T-helper 17 cell (primary cell): Measurements from ENCODE around the gene TRMT44. TPM values are rescaled to one million over a fixed set of nuclear protein-coding genes. Genes with fewer than 3 reads are reported as not detected.

Experiments used
- ATAC-seq: fragments of 150-1000 bp; cut with Tn5 transposase; 2 replicates; pipeline ENCODE4 v1.10.0; 2021; ENCODE audit warnings: mild to moderate bottlenecking, moderate library complexity
- DNase-seq, 3 donors: peaks; one replicate each; pipeline versions ENCODE4 v3.0.0 to v3.0.0-alpha.2; 2020 to 2021
- H3K9me3 ChIP-seq: one replicate; pipeline ENCODE4 v1.7.0; 2013; ENCODE audit warnings: low read length, mild to moderate bottlenecking; ENCODE audit not compliant: control insufficient read depth, poor library complexity, severe bottlenecking
- H3K27ac Mint-ChIP-seq: one replicate; pipeline ENCODE4 v1.8.0; 2022; ENCODE audit warnings: mild to moderate bottlenecking, moderate library complexity, mixed read lengths
- H3K27me3 Mint-ChIP-seq: one replicate; pipeline ENCODE4 v1.8.0; 2022; ENCODE audit warnings: mixed read lengths
- H3K36me3 Mint-ChIP-seq: one replicate; pipeline ENCODE4 v1.8.0; 2022; ENCODE audit warnings: low read depth, mixed read lengths
- H3K4me1 Mint-ChIP-seq: one replicate; pipeline ENCODE4 v1.8.0; 2022; ENCODE audit warnings: mild to moderate bottlenecking, mixed read lengths
- H3K4me3 Mint-ChIP-seq: one replicate; pipeline ENCODE4 v1.8.0; 2022; ENCODE audit warnings: mild to moderate bottlenecking, moderate library complexity, mixed read lengths
- total RNA-seq, 4 donors: library from RNA in 2 of 4; stranded (reverse) in 2 of 4; gene quantifications; one replicate each; pipeline ENCODE4 v1.2.3 and lab custom pipeline; 2022 to 2026

Gene TRMT44
- total RNA-seq, 2 donors from 2014 or later, result 20.4 to 32.7 TPM

GRCh38 chr4:8431553-8431952 lies 9.0 kb upstream of the TRMT44 start:
- Mint-ChIP-seq H3K27me3 (no peaks in the 10 kb centered on the region), H3K36me3 (peaks cover 6% of the 10 kb centered on the region), H3K4me3 (no peak overlapping the region), H3K4me1 (peaks cover 46% of the 10 kb centered on the region), H3K27ac (peak overlapping the region; percentile 21)
- ATAC-seq, result no peak
- no peaks in the 10 kb centered on the region for H3K9me3 ChIP-seq
- DNase-seq, result no peak

GRCh38 chr4:8433136-8433535 lies 7.4 kb upstream of the TRMT44 start:
- no peak overlapping the region for H3K4me3 Mint-ChIP-seq

GRCh38 chr4:8434251-8435073 lies 6.1 kb upstream of the TRMT44 start:
- H3K9me3 ChIP-seq, result no peaks in the 10 kb centered on the region
- Mint-ChIP-seq H3K27ac (peak overlapping the region; percentile 97), H3K4me1 (peaks cover 46% of the 10 kb centered on the region), H3K27me3 (no peaks in the 10 kb centered on the region), H3K4me3 (peak overlapping the region; percentile 85), H3K36me3 (peaks cover 2% of the 10 kb centered on the region)
- ATAC-seq, result no peak
- no peak for DNase-seq

More at GRCh38 chr4:8433136-8433535, 7.4 kb upstream of the TRMT44 start:
- no peak for DNase-seq
- Mint-ChIP-seq H3K27ac (no peak overlapping the region), H3K36me3 (peaks cover 5% of the 10 kb centered on the region), H3K4me1 (peaks cover 50% of the 10 kb centered on the region), H3K27me3 (no peaks in the 10 kb centered on the region)
- no peaks in the 10 kb centered on the region for H3K9me3 ChIP-seq
- ATAC-seq, result no peak

GRCh38 chr4:8435656-8436121 lies 4.9 kb upstream of the TRMT44 start:
- DNase-seq (peak in 1 of 3 donors; percentile 14), ATAC-seq (peak; percentile 63)
- Mint-ChIP-seq H3K4me3 (peak overlapping the region; percentile 85), H3K27me3 (no peaks in the 10 kb centered on the region), H3K27ac (peak overlapping the region; percentile 97), H3K36me3 (peaks cover 4% of the 10 kb centered on the region), H3K4me1 (peaks cover 55% of the 10 kb centered on the region)
- no peaks in the 10 kb centered on the region for H3K9me3 ChIP-seq

- H3K27me3 Mint-ChIP-seq, result no peaks in the 10 kb centered on the region
- no peak for ATAC-seq
- H3K4me1 Mint-ChIP-seq, result peaks cover 63% of the 10 kb centered on the region
- H3K4me3 Mint-ChIP-seq, result no peak overlapping the region
- no peak overlapping the region for H3K27ac Mint-ChIP-seq
- no peak for DNase-seq
- H3K9me3 ChIP-seq, result no peaks in the 10 kb centered on the region
- H3K36me3 Mint-ChIP-seq, result peaks cover 4% of the 10 kb centered on the region
Observed at GRCh38 chr4:8437281-8437680, 3.3 kb upstream of the TRMT44 start.

- DNase-seq (no peak), ATAC-seq (no peak)
- Mint-ChIP-seq H3K4me1 (peaks cover 69% of the 10 kb centered on the region), H3K27ac (peak overlapping the region; percentile 96), H3K4me3 (peak overlapping the region; percentile 77), H3K27me3 (no peaks in the 10 kb centered on the region), H3K36me3 (peaks cover 2% of the 10 kb centered on the region)
- H3K9me3 ChIP-seq, result no peaks in the 10 kb centered on the region
Observed at GRCh38 chr4:8438743-8439142, 1.8 kb upstream of the TRMT44 start.

- DNase-seq (no peak), ATAC-seq (no peak)
- Mint-ChIP-seq H3K4me3 (peak overlapping the region; percentile 77), H3K4me1 (peaks cover 67% of the 10 kb centered on the region), H3K36me3 (peaks cover 2% of the 10 kb centered on the region), H3K27ac (peak overlapping the region; percentile 96), H3K27me3 (no peaks in the 10 kb centered on the region)
- H3K9me3 ChIP-seq, result no peaks in the 10 kb centered on the region
Observed at GRCh38 chr4:8439168-8439567, 1.4 kb upstream of the TRMT44 start.

- Mint-ChIP-seq H3K27me3 (no peaks in the 10 kb centered on the region), H3K4me3 (peak overlapping the region; percentile 92), H3K36me3 (peaks cover 2% of the 10 kb centered on the region), H3K27ac (peak overlapping the region; percentile 96), H3K4me1 (peaks cover 61% of the 10 kb centered on the region)
- DNase-seq (peak in 1 of 3 donors; percentile 11), ATAC-seq (peak; percentile 46)
- H3K9me3 ChIP-seq, result no peaks in the 10 kb centered on the region
Observed at GRCh38 chr4:8439914-8440491, 574 bp upstream of the TRMT44 start.

- ATAC-seq (no peak), DNase-seq (no peak)
- Mint-ChIP-seq H3K4me1 (peaks cover 51% of the 10 kb centered on the region), H3K27ac (peak overlapping the region; percentile 96), H3K36me3 (peaks cover 2% of the 10 kb centered on the region), H3K27me3 (no peaks in the 10 kb centered on the region), H3K4me3 (peak overlapping the region; percentile 92)
- no peaks in the 10 kb centered on the region for H3K9me3 ChIP-seq
Observed at GRCh38 chr4:8441499-8442091, 1.0 kb downstream of the TRMT44 start.

GRCh38 chr4:8442596-8443358 lies 2.2 kb downstream of the TRMT44 start:
- H3K27me3 Mint-ChIP-seq, result no peaks in the 10 kb centered on the region
- H3K4me3 Mint-ChIP-seq, result peak overlapping the region; percentile 57

GRCh38 chr4:8443801-8444200 lies 3.2 kb downstream of the TRMT44 start:
- H3K9me3 ChIP-seq, result no peaks in the 10 kb centered on the region
- peaks cover 37% of the 10 kb centered on the region for H3K4me1 Mint-ChIP-seq
- H3K4me3 Mint-ChIP-seq, result no peak overlapping the region
- no peaks in the 10 kb centered on the region for H3K27me3 Mint-ChIP-seq
- no peak overlapping the region for H3K27ac Mint-ChIP-seq
- DNase-seq (no peak), ATAC-seq (no peak)
- H3K36me3 Mint-ChIP-seq, result peaks cover 2% of the 10 kb centered on the region

More at GRCh38 chr4:8442596-8443358, 2.2 kb downstream of the TRMT44 start:
- ATAC-seq (no peak), DNase-seq (no peak)
- H3K36me3 Mint-ChIP-seq, result peaks cover 2% of the 10 kb centered on the region
- peak overlapping the region; percentile 91 for H3K27ac Mint-ChIP-seq
- peaks cover 43% of the 10 kb centered on the region for H3K4me1 Mint-ChIP-seq
- no peaks in the 10 kb centered on the region for H3K9me3 ChIP-seq

- no peak for ATAC-seq
- no peaks in the 10 kb centered on the region for H3K9me3 ChIP-seq
- Mint-ChIP-seq H3K4me3 (no peak overlapping the region), H3K27me3 (no peaks in the 10 kb centered on the region), H3K27ac (no peak overlapping the region), H3K4me1 (peaks cover 25% of the 10 kb centered on the region), H3K36me3 (peaks cover 2% of the 10 kb centered on the region)
- no peak for DNase-seq
Observed at GRCh38 chr4:8446122-8446521, 5.5 kb downstream of the TRMT44 start.
